ENCODE measurements around the gene RBL1.

DNA sequence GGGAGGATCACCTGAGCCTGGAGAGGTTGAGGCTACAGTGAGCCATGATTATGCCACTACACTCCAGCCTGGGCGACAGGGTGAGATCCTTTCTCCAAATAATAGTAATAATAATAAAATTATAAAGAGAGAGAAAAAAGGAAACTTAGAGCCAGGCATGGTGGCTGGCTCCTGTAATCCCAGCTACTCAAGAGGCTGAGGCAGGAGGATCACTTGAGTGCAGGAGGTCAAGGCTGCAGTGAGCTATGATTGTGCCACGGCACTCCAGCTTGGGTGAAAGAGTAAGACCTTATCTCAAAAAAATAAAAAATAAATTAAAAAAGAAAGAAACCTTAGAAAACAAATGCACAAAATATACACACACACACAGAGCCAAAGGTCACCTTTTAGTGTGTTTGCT lies 139.1 kb downstream of the RBL1 start:
- TF ChIP-seq SUZ12 (IDR thresholded peaks at IDR 0.05) (no peak), BHLHE40 (IDR thresholded peaks at IDR 0.05; ENCODE audit: borderline replicate concordance) (no peak), FOXA1 (IDR thresholded peaks at IDR 0.05) (no peak), ARNT (IDR thresholded peaks at IDR 0.05) (no peak)

Data from HEK293T (cell line).